Measurements from ENCODE around the gene HOMER1.

HOMER1 gene

GRCh38 chr5:79513704-79514390 is at the start of gene HOMER1:
TSS of gene HOMER1 (minus strand) at chr5:79514134. CDS start at chr5:79512774, 1,360 bp downstream.
- peak; percentile 48 for DNase-seq (ENCODE audit: low read depth)

GRCh38 chr5:79563247-79563590 is 49.3 kb upstream of the HOMER1 start:
- no peak for DNase-seq (ENCODE audit: low read depth)

GRCh38 chr5:79562351-79563246 is 48.7 kb upstream of the HOMER1 start:
- DNase-seq (ENCODE audit: low read depth): no peak

DNA sequence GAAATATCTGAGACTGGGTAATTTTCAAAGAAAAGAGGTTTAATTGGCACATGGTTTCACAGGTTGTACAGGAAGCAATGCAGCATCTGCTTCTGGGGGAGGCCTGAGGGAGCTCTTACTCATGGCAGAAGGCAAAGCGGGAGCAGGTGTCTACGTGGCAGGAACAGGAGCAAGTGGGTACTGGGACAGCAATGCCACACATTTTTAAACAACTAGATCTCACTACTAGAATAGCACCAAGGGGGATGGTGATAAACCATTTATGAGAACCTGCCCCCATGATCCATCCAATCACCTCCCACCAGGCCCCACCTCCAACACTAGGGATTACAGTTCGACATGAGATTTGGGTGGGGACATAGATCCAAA is 47.6 kb upstream of the HOMER1 start:
- DNase-seq (ENCODE audit: low read depth): no peak

- DNase-seq (ENCODE audit: low read depth): no peak
These were observed 47.0 kb upstream of the HOMER1 start for GRCh38 chr5:79560771-79561524.

- no peak for DNase-seq (ENCODE audit: low read depth)
These were observed 41.5 kb upstream of the HOMER1 start for GRCh38 chr5:79555418-79555817.

- peak; percentile 66 for DNase-seq (ENCODE audit: low read depth)
These were observed 39.0 kb upstream of the HOMER1 start for GRCh38 chr5:79552984-79553383.

DNA sequence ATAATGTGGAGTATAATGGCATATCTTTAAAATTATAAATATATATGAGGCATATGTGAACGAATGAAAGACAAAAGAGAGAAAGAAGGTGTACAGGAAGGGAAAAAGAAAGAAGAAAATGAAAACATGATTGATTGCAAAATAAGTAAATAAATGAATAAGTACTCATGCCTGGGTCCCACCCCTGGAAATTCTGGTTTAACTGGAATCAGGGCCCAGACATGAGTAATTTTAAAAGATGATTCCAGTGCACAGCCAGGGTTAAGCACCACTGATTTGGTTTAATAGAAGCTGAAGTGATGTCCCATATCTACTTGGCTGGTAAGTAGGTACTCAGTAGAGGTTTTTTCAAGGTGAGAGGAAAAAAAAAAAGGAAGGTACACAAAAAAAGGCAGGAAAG is 34.0 kb upstream of the HOMER1 start:
- no peak for DNase-seq (ENCODE audit: low read depth)

DNA sequence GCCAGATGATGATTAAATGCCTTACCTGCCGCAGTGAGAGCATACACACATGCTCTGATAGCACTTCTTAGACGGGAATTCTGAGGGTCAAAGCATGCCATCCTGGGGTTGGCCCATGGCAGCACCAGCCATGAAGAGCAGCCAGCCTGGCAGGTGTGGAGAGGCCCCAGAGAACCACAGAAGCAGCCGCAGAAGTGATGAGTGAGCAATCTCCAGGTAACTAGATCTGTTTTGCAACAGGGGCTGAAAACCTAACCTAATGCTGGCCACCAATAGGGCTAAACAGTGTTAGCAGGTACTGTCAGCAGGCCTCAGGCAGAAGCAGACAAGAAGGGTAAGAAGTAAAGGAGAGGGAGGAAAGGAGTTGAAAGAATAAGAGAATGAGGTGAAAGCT is 33.5 kb upstream of the HOMER1 start:
- DNase-seq (ENCODE audit: low read depth): no peak

DNA sequence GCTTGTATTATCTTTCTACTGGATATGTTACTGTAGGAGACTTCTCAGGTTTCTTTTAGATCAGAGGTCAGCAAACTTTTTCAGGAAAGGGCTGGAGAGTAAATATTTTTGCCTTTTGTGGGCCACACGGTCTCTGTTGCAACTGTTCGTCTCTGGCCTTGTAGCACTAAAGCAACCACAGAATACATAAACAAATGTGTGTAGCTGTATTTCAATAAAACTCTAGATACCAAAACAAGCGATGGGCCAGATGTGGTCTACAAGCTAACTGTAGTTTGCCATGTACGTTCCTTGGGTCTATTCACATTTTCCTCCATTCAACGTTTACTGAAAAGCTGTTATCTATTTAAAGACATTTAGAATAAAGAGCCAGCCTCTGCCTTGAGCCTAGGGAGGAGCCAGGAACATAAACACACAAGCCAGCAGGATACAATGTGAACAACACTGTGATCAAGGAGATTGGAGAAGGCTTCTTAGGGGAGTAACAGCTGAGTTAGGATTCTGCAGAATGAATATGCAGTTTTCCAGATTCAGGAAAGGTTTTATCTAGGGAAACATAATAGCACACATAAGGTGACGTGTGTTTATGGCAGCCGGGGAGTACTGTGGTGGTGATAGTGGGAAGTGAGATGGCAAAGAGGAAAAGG is 33.0 kb upstream of the HOMER1 start:
- DNase-seq (ENCODE audit: low read depth): no peak

GRCh38 chr5:79544131-79544530 is 30.2 kb upstream of the HOMER1 start:
- no peak for DNase-seq (ENCODE audit: low read depth)

DNA sequence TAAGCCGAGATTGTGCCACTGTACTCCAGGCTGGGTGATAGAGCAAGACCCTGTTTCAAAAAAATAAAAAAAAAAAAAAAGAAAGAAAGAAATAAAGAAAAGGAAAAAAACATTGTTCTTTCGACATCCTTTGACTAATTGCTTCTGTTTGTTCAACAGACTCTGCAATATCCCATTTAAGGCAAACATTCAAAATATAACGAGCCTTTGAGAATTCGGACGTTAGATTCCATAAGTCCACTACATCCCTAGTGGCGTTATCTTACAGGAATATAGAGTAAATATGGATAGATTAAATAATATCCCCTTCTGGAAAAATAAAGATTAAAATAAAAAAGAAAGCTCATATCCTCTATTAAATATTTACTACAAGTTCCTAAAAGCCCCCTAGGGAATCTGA is 27.0 kb upstream of the HOMER1 start:
- DNase-seq (ENCODE audit: low read depth): no peak

DNA sequence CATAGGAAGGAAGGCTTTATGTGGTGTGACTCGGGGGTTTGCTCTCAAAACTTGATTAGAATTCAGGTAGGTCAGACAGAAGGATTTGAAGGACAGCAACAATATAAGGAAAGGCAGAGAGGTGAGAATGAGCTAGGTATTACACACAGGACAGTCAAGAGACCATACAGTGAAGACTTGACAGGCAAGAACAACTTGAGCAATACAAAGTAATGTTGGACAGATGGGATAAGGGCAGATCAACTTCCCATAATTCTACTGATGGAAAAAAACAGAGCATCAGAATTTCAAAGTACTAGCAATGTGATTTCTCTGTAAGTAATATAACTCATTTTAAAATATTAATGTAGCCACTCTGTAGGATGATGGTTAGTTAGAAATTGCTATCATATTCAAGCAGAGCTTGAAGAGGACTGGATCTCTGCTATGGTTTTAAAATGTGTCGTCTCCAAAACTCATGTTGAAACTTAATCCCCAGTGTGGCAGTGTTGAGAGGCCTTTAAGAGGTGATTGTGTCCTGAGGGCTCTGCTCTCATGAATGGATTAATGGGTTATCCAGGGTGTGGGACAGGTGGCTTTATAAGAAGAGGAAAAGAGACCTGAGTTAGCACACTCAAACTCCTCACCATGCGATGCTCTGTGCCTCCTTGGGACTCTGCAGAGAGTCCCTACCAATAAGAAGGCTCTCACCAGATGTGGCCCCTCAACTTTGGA is 22.4 kb upstream of the HOMER1 start:
- DNase-seq (ENCODE audit: low read depth): no peak

DNA sequence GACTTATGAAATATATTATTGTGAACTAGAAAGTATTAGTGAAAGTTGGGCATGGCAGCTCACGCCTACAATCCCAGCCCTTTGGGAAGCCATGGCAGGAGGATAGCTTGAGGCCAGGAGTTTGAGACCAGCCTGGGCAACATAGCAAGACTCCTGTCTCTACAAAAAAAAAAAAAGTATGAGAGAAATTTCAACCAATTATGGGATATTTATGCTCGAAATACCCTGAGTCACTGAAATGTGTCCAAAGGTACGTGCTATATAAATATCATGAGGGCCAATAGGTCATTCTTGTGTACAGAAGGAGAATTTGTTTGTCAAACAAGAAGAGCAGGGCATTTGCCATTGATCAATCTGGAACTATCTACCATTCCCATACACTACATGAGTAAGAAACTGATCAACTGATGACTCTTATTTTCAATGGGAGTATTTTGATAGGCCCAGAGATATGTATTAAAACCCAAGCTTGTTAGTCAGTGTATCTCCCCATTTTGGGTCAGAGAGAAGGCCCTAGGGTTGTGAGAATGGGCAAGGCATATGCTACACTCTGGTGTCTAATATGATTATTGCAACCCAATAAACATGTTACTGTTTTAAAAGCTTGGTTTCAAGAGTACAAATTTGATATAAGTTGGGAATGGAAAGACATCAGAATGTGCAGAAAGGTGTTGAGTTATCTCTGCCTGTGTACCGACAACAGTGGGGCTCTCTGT is 21.7 kb upstream of the HOMER1 start:
- no peak for DNase-seq (ENCODE audit: low read depth)

- DNase-seq (ENCODE audit: low read depth): no peak
These were observed 15.2 kb upstream of the HOMER1 start for GRCh38 chr5:79529110-79529509.

GRCh38 chr5:79527431-79527830 is 13.5 kb upstream of the HOMER1 start:
- DNase-seq (ENCODE audit: low read depth): no peak

- no peak for DNase-seq (ENCODE audit: low read depth)
These were observed 13.0 kb upstream of the HOMER1 start for GRCh38 chr5:79526928-79527327.

GRCh38 chr5:79526493-79526892 is 12.6 kb upstream of the HOMER1 start:
- DNase-seq (ENCODE audit: low read depth): no peak

- no peak for DNase-seq (ENCODE audit: low read depth)
These were observed 7.2 kb upstream of the HOMER1 start for GRCh38 chr5:79521156-79521555.

DNA sequence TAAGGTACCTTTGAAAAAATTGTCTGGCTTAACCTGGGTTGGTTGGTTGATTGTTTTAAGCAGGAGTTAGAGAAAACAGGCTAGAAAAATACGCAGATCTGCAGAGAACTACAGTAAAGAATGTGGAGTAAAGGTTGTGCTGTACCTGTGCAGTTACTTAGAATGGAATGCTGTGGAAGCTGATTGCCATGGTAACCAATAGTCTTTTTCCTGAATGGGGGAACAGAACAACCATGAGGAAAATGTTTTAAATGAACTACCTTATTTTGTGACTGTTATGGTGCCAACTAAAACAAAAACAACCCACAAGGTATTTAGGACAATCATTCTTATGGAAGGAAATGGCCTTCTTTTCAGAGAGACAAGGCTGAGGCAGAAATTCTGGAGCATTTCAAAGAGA is 4.8 kb upstream of the HOMER1 start:
- no peak for DNase-seq (ENCODE audit: low read depth)

DNA sequence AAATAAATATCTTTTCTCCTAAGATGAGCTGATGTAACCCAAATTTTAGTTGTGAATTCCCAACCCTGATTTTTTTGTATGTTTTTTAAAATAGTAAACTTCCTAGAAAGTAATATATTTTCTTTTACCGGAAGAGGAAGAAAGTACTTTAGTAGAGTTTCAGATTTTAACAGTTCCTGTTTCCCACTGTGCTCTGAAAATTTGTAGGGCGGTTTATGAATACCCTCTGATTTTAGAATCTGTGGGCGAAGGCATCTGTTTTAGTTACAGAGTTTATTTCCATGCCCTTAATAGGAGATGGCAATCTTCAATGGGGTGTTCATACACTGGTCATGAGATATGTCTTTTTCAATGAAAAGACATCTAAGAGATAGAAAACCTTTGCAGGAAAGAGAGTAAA is 3.7 kb upstream of the HOMER1 start:
- no peak for DNase-seq (ENCODE audit: low read depth)
